H9 (cell line): ENCODE measurements around the gene UBE2G1. TPM values are rescaled to one million over a fixed set of nuclear protein-coding genes. Genes with fewer than 3 reads are reported as not detected.

Experiments used
- DNase-seq: peaks from one replicate; pipeline ENCODE4 v3.0.0-alpha.2; 2017
- H2AFZ ChIP-seq: one replicate; pipeline ENCODE4 v1.6.1; 2013; ENCODE audit warnings: mild to moderate bottlenecking, low read length, control low read depth, moderate library complexity
- H2AK5ac ChIP-seq: 2 replicates; pipeline ENCODE4 v1.6.1; 2013; ENCODE audit warnings: low read length, control low read depth, mixed read lengths; ENCODE audit not compliant: insufficient read length
- H2BK120ac ChIP-seq: one replicate; pipeline ENCODE4 v1.6.1; 2013; ENCODE audit warnings: low read depth, mild to moderate bottlenecking, low read length, control low read depth, inconsistent platforms; ENCODE audit not compliant: poor library complexity, severe bottlenecking
- H2BK12ac ChIP-seq: 2 replicates; pipeline ENCODE4 v1.6.1; 2013; ENCODE audit warnings: low read length, control low read depth, mixed read lengths, low read depth; ENCODE audit not compliant: insufficient read length
- H2BK15ac ChIP-seq: 2 replicates; pipeline ENCODE4 v1.6.1; 2013; ENCODE audit warnings: low read depth, low read length, control low read depth
- H2BK20ac ChIP-seq: one replicate; pipeline ENCODE4 v1.6.1; 2013; ENCODE audit warnings: low read depth, mild to moderate bottlenecking, low read length, control low read depth, inconsistent platforms; ENCODE audit not compliant: poor library complexity, severe bottlenecking
- H2BK5ac ChIP-seq: 2 replicates; pipeline ENCODE4 v1.6.1; 2013; ENCODE audit warnings: low read length, control low read depth, mixed read lengths; ENCODE audit not compliant: insufficient read length
- H3K14ac ChIP-seq: 2 replicates; pipeline ENCODE4 v1.6.1; 2013; ENCODE audit warnings: low read length, control low read depth; ENCODE audit not compliant: insufficient read depth
- H3K18ac ChIP-seq: 2 replicates; pipeline ENCODE4 v1.6.1; 2013; ENCODE audit warnings: low read depth, mild to moderate bottlenecking, mixed read lengths, low read length, control low read depth; ENCODE audit not compliant: insufficient read length
- H3K23ac ChIP-seq: 2 replicates; pipeline ENCODE4 v1.6.1; 2013; ENCODE audit warnings: low read length, control low read depth, mixed read lengths, low read depth; ENCODE audit not compliant: insufficient read length
- H3K23me2 ChIP-seq: 2 replicates; pipeline ENCODE4 v1.6.1; 2013; ENCODE audit warnings: low read depth, mild to moderate bottlenecking, mixed read lengths, low read length, control low read depth; ENCODE audit not compliant: insufficient read length, poor library complexity, severe bottlenecking
- H3K27ac ChIP-seq: 2 replicates; pipeline ENCODE4 v1.5.1; 2013; ENCODE audit warnings: low read length, control low read depth, mixed read lengths, low read depth; ENCODE audit not compliant: insufficient read length
- H3K27me3 ChIP-seq: 2 replicates; pipeline ENCODE4 v1.6.1; 2013; ENCODE audit warnings: low read length, control low read depth, inconsistent platforms; ENCODE audit not compliant: insufficient read depth
- H3K4ac ChIP-seq: 2 replicates; pipeline ENCODE4 v1.6.1; 2013; ENCODE audit warnings: low read depth, mild to moderate bottlenecking, control low read depth, inconsistent platforms, low read length, moderate library complexity
- H3K4me1 ChIP-seq: 2 replicates; pipeline ENCODE4 v1.6.1; 2013; ENCODE audit warnings: low read length, control low read depth, inconsistent platforms; ENCODE audit not compliant: insufficient read depth
- H3K4me2 ChIP-seq: 2 replicates; pipeline ENCODE4 v1.6.1; 2013; ENCODE audit warnings: low read length, control low read depth, mixed read lengths; ENCODE audit not compliant: insufficient read length, insufficient read depth
- H3K56ac ChIP-seq: 2 replicates; pipeline ENCODE4 v1.6.1; 2013; ENCODE audit warnings: low read depth, mild to moderate bottlenecking, mixed read lengths, low read length, control low read depth; ENCODE audit not compliant: insufficient read length
- H3K79me1 ChIP-seq: 2 replicates; pipeline ENCODE4 v1.6.1; 2013; ENCODE audit warnings: low read depth, mild to moderate bottlenecking, moderate library complexity, low read length, control low read depth, inconsistent platforms; ENCODE audit not compliant: insufficient read depth, poor library complexity, severe bottlenecking
- H3K79me2 ChIP-seq: 2 replicates; pipeline ENCODE4 v1.6.1; 2013; ENCODE audit warnings: low read length, control low read depth, inconsistent platforms; ENCODE audit not compliant: insufficient read depth
- H3K9ac ChIP-seq: 2 replicates; pipeline ENCODE4 v1.6.1; 2013; ENCODE audit warnings: low read length, control low read depth, mixed read lengths; ENCODE audit not compliant: insufficient read length; ENCODE audit errors: extremely low read depth
- H3K9me3 ChIP-seq: one replicate; pipeline ENCODE4 v1.6.1; 2013; ENCODE audit warnings: low read depth, low read length, inconsistent platforms; ENCODE audit not compliant: control insufficient read depth
- H3T11ph ChIP-seq: one replicate; pipeline ENCODE4 v1.6.1; 2013; ENCODE audit warnings: mild to moderate bottlenecking, low read length, control low read depth, inconsistent platforms
- H4K20me1 ChIP-seq: one replicate; pipeline ENCODE4 v1.6.1; 2013; ENCODE audit not compliant: control insufficient read depth, insufficient read length, insufficient read depth
- H4K5ac ChIP-seq: 2 replicates; pipeline ENCODE4 v1.6.1; 2013; ENCODE audit warnings: low read depth, mild to moderate bottlenecking, mixed read lengths, low read length, control low read depth; ENCODE audit not compliant: insufficient read length
- H4K8ac ChIP-seq: replicated peaks from 2 replicates; pipeline ENCODE4 v1.6.1; 2013; ENCODE audit warnings: low read length, control low read depth, mixed read lengths, low read depth; ENCODE audit not compliant: insufficient read length
- H4K91ac ChIP-seq: 2 replicates; pipeline ENCODE4 v1.6.1; 2013; ENCODE audit warnings: low read depth, mild to moderate bottlenecking, moderate library complexity, mixed read lengths, low read length, control low read depth; ENCODE audit not compliant: insufficient read length
- H3K27ac Mint-ChIP-seq, 3 experiments: 2 replicates in 2 of 3; 3 replicates in 1 of 3; pipeline ENCODE4 v1.8.0; 2020 to 2021; ENCODE audit warnings: mixed read lengths in 3 of 3, mild to moderate bottlenecking in 1 of 3, moderate library complexity in 1 of 3
- H3K27me3 Mint-ChIP-seq: 2 replicates; pipeline ENCODE4 v1.8.0; 2021; ENCODE audit warnings: low read depth, mild to moderate bottlenecking, moderate library complexity, mixed read lengths
- H3K36me3 Mint-ChIP-seq, 3 experiments: 2 replicates in 2 of 3; 3 replicates in 1 of 3; pipeline ENCODE4 v1.8.0; 2020 to 2021; ENCODE audit warnings: low read depth in 3 of 3, mixed read lengths in 3 of 3; ENCODE audit not compliant: insufficient read depth in 1 of 3
- H3K4me1 Mint-ChIP-seq, 2 experiments: 2 replicates each; pipeline ENCODE4 v1.8.0; 2020; ENCODE audit warnings: mixed read lengths in 2 of 2
- H3K4me3 Mint-ChIP-seq, 2 experiments: 2 replicates in 1 of 2; 3 replicates in 1 of 2; pipeline ENCODE4 v1.8.0; 2020 to 2021; ENCODE audit warnings: mild to moderate bottlenecking in 2 of 2, mixed read lengths in 2 of 2, moderate library complexity in 1 of 2
- H3K9me3 Mint-ChIP-seq, 2 experiments: 2 replicates in 1 of 2; 3 replicates in 1 of 2; pipeline ENCODE4 v1.8.0; 2020; ENCODE audit warnings: mild to moderate bottlenecking in 2 of 2, mixed read lengths in 2 of 2, moderate library complexity in 1 of 2
- CTCF ChIP-seq: fragments of 200-600 bp; sonication (generic); conservative IDR thresholded peaks from 3 replicates; pipeline ENCODE4 v1.8.0; 2021; ENCODE audit warnings: antibody characterized with exemption, mild to moderate bottlenecking
- WGBS: extraction: QIAGEN DNeasy Blood & Tissue Kit; methylation state at CpG from one replicate; pipeline ENCODE4 v1.1.7; 2013; ENCODE audit warnings: missing lambda C conversion rate, low lambda C conversion rate, mixed read lengths; ENCODE audit not compliant: insufficient read length; ENCODE audit errors: extremely low coverage; 5-methylcytosine and 5-hydroxymethylcytosine counted together
- total RNA-seq: library from RNA; stranded (reverse); gene quantifications from 2 replicates; pipeline ENCODE4 v1.2.1, GENCODE V29; 2021

UBE2G1 gene
- total RNA-seq, 1 experiment from 2014 or later: 188 TPM

- H2BK15ac ChIP-seq: no peak overlapping the region
- peaks cover 2% of the 10 kb centered on the region; the same call in 1 of the 2 replicates for H3K4me1 ChIP-seq
- Mint-ChIP-seq H3K9me3 (no peaks in the 10 kb centered on the region), H3K4me1 (peaks cover 16 to 29% of the 10 kb centered on the region in 2 experiments), H3K36me3 (peaks cover 0 to 2% (median 0%) of the 10 kb centered on the region in 3 experiments; a peak in 2 of 7 replicates), H3K4me3 (no peak overlapping the region), H3K27me3 (no peaks in the 10 kb centered on the region), H3K27ac (no peak overlapping the region)
- no peak overlapping the region for H4K8ac ChIP-seq
- H3K18ac ChIP-seq: no peak overlapping the region
- no CpG with 5 or more reads among the region's 4 CpGs for WGBS
- H2AK5ac ChIP-seq: no peak overlapping the region
- no peak overlapping the region for H2BK20ac ChIP-seq
- peaks cover 14% of the 10 kb centered on the region for H3K79me1 ChIP-seq
- H2BK120ac ChIP-seq: no peak overlapping the region
- H4K91ac ChIP-seq: no peak overlapping the region
- no peak for TF ChIP-seq CTCF
- H3K4me2 ChIP-seq: no peak overlapping the region
- peaks cover 50% of the 10 kb centered on the region for H3K79me2 ChIP-seq
- no peak overlapping the region for H3K23ac ChIP-seq
- no peak overlapping the region for H2BK12ac ChIP-seq
- no peak overlapping the region for H3K9ac ChIP-seq
- peaks cover 4% of the 10 kb centered on the region for H4K20me1 ChIP-seq
- no peaks in the 10 kb centered on the region for H3K9me3 ChIP-seq
- no peaks in the 10 kb centered on the region for H3K27me3 ChIP-seq
- no peak overlapping the region for H3K14ac ChIP-seq
- H3T11ph ChIP-seq: no peak overlapping the region
- no peak overlapping the region for H3K4ac ChIP-seq
- DNase-seq: no peak
- H4K5ac ChIP-seq: no peak overlapping the region
- no peak overlapping the region for H2BK5ac ChIP-seq
- H3K27ac ChIP-seq: no peak overlapping the region
- H2AFZ ChIP-seq: no peak overlapping the region
- H3K56ac ChIP-seq: no peak overlapping the region
- H3K23me2 ChIP-seq: no peaks in the 10 kb centered on the region
Measured at GRCh38 chr17:4341616-4341977, 24.9 kb downstream of the UBE2G1 start.
